Measurements from ENCODE around the gene SGCD. TPM values are rescaled to one million over a fixed set of nuclear protein-coding genes. Genes with fewer than 3 reads are reported as not detected.

Gene SGCD
- total and polyA plus RNA-seq, 4 experiments from 2014 or later, result not detected

- H3K36me3 ChIP-seq (ENCODE audit: insufficient read depth, low read length), result no peaks in the 10 kb centered on the region
- H3K27ac ChIP-seq (ENCODE audit: low read depth, low read length), result no peak overlapping the region
- Mint-ChIP-seq H3K27ac (no peak overlapping the region), H3K27me3 (peaks cover 11 to 16% of the 10 kb centered on the region in 2 donors), H3K36me3 (no peaks in the 10 kb centered on the region), H3K4me3 (no peak overlapping the region), H3K9me3 (no peaks in the 10 kb centered on the region), H3K4me1 (no peaks in the 10 kb centered on the region)
- DNase-seq, result no peak
- H3K27me3 ChIP-seq (ENCODE audit: insufficient read depth, low read length), result no peaks in the 10 kb centered on the region
- no peak overlapping the region for H3K4me3 ChIP-seq (ENCODE audit: low read length in 2 of 2)
- ChIA-PET CTCF (ENCODE audit: partially characterized antibody) (no interaction called here), POLR2A (ENCODE audit: partially characterized antibody) (no interaction called here)
- H3K4me1 ChIP-seq (ENCODE audit: insufficient read depth, low read length), result no peaks in the 10 kb centered on the region
- no peaks in the 10 kb centered on the region for H3K9me3 ChIP-seq (ENCODE audit: control insufficient read depth in 1 of 2, low read length in 2 of 2)
- intact Hi-C loops (cut with micrococcal nuclease), result no loop called here
Measured at GRCh38 chr5:156704139-156704538, 377.2 kb downstream of the SGCD start.

DNA sequence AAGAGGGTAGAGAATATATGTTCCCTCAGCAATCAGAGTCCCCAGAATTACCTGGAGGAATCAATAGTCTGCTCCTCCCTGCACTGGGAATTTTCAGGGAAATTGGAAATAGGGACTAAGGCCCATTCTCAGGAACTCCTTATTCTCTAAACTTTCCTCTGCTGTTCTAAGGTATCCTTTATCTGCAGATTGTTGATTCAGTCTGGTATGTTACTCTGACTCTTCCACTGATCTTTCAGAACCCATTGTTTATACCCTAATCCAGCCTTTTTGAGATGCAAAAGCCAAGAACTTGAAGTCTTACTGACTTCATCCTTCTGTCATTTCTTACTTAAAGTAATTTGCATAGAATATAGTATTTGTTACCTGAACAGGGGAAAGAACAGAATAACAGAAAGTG is 379.7 kb downstream of the SGCD start:
- H3K27ac Mint-ChIP-seq, result no peak overlapping the region
- H3K4me1 Mint-ChIP-seq, result no peaks in the 10 kb centered on the region
- no peaks in the 10 kb centered on the region for H3K27me3 ChIP-seq (ENCODE audit: insufficient read depth, low read length)
- no peak overlapping the region for H3K4me3 ChIP-seq (ENCODE audit: low read length in 2 of 2)
- ChIA-PET POLR2A (ENCODE audit: partially characterized antibody) (no interaction called here), CTCF (ENCODE audit: partially characterized antibody) (no interaction called here)
- H3K27ac ChIP-seq (ENCODE audit: low read depth, low read length), result no peak overlapping the region
- H3K36me3 ChIP-seq (ENCODE audit: insufficient read depth, low read length), result no peaks in the 10 kb centered on the region
- no peaks in the 10 kb centered on the region for H3K9me3 ChIP-seq (ENCODE audit: control insufficient read depth in 1 of 2, low read length in 2 of 2)
- DNase-seq, result no peak
- no peaks in the 10 kb centered on the region for H3K36me3 Mint-ChIP-seq
- H3K9me3 Mint-ChIP-seq, result no peaks in the 10 kb centered on the region
- no peak overlapping the region for H3K4me3 Mint-ChIP-seq
- intact Hi-C loops (cut with micrococcal nuclease), result no loop called here
- peaks cover 9 to 24% of the 10 kb centered on the region in 2 donors for H3K27me3 Mint-ChIP-seq
- no peaks in the 10 kb centered on the region for H3K4me1 ChIP-seq (ENCODE audit: insufficient read depth, low read length)

- DNase-seq, result no peak
- H3K36me3 Mint-ChIP-seq, result no peaks in the 10 kb centered on the region
- H3K4me3 Mint-ChIP-seq, result no peak overlapping the region
- H3K9me3 ChIP-seq (ENCODE audit: control insufficient read depth in 1 of 2, low read length in 2 of 2), result no peaks in the 10 kb centered on the region
- no peaks in the 10 kb centered on the region for H3K27me3 ChIP-seq (ENCODE audit: insufficient read depth, low read length)
- ChIA-PET CTCF (ENCODE audit: partially characterized antibody) (no interaction called here), POLR2A (ENCODE audit: partially characterized antibody) (no interaction called here)
- no peaks in the 10 kb centered on the region for H3K36me3 ChIP-seq (ENCODE audit: insufficient read depth, low read length)
- H3K4me1 ChIP-seq (ENCODE audit: insufficient read depth, low read length), result no peaks in the 10 kb centered on the region
- no peak overlapping the region for H3K4me3 ChIP-seq (ENCODE audit: low read length in 2 of 2)
- intact Hi-C loops (cut with micrococcal nuclease), result no loop called here
- no peak overlapping the region for H3K27ac Mint-ChIP-seq
- no peaks in the 10 kb centered on the region for H3K4me1 Mint-ChIP-seq
- H3K9me3 Mint-ChIP-seq, result no peaks in the 10 kb centered on the region
- peaks cover 12 to 29% of the 10 kb centered on the region in 2 donors for H3K27me3 Mint-ChIP-seq
- no peak overlapping the region for H3K27ac ChIP-seq (ENCODE audit: low read depth, low read length)
Measured at GRCh38 chr5:156707750-156708149, 380.8 kb downstream of the SGCD start.

DNA sequence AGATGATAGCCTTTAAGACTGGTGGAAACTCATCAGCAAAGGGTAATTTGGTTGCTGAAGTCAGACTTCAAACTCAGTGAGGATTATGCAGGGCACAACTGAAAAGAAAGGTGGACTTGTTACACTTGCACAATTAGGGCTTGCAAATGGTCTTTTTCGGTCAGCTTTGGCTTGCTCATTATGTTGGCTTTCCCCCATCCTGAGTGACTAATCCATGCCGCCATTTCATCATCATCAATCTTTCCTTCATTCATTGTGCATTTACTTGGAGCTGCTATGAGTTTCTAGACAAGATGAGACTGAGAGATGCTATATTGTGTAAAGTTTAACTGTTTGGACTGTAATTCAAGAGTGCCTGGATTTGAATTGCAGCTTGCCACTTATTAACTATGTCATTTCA is 388.3 kb downstream of the SGCD start:
- H3K27me3 ChIP-seq (ENCODE audit: insufficient read depth, low read length), result no peaks in the 10 kb centered on the region
- no peaks in the 10 kb centered on the region for H3K36me3 ChIP-seq (ENCODE audit: insufficient read depth, low read length)
- H3K9me3 ChIP-seq (ENCODE audit: control insufficient read depth in 1 of 2, low read length in 2 of 2), result no peaks in the 10 kb centered on the region
- Mint-ChIP-seq H3K27me3 (peaks cover 3 to 20% of the 10 kb centered on the region in 2 donors), H3K9me3 (no peaks in the 10 kb centered on the region), H3K4me3 (no peak overlapping the region), H3K27ac (no peak overlapping the region), H3K4me1 (no peaks in the 10 kb centered on the region), H3K36me3 (no peaks in the 10 kb centered on the region)
- no peaks in the 10 kb centered on the region for H3K4me1 ChIP-seq (ENCODE audit: insufficient read depth, low read length)
- POLR2A ChIA-PET (ENCODE audit: partially characterized antibody), result no interaction called here
- CTCF ChIA-PET (ENCODE audit: partially characterized antibody), result no interaction called here
- H3K27ac ChIP-seq (ENCODE audit: low read depth, low read length), result no peak overlapping the region
- DNase-seq, result no peak
- no peak overlapping the region for H3K4me3 ChIP-seq (ENCODE audit: low read length in 2 of 2)
- intact Hi-C loops (cut with micrococcal nuclease), result no loop called here

DNA sequence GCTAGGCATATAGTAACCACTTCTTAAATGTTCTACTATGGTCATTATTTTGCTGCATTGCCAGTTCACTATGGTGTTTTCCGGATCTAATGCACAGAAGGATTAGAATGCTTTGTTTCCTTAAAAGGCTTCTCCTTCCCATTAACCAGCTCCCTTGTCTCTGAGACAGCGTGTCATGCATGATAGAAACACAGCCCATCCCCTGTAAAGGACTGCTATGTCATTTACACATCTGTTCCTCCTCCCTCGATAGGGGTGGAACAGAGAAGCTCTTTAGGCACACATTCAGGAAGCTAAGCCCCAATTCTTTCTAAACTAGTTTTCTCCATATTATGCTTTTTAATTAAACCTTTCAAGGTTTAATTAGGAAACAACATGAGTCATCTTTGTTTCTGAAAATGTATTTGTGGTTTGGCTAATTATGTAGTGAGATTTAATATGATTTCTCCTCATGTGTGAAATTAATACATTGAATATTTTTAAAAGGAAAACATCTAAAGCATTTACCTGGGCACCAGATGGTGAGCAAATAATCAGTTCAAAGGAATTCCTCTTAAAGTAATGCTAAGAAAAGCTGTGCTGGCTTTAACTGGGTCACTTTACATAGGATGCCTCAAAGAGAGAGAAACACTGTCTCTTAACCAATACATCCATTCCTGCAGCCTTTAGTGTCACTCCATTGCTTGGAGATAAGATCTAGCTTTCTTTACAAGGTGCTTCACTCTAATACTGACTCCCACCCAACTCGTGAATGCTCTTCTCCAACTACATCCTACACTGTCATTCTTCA is 389.8 kb downstream of the SGCD start:
- Histone ChIP-seq H3K36me3 (ENCODE audit: insufficient read depth, low read length) (no peaks in the 10 kb centered on the region), H3K4me3 (ENCODE audit: low read length in 2 of 2) (no peak overlapping the region), H3K4me1 (ENCODE audit: insufficient read depth, low read length) (no peaks in the 10 kb centered on the region), H3K9me3 (ENCODE audit: control insufficient read depth in 1 of 2, low read length in 2 of 2) (no peaks in the 10 kb centered on the region), H3K27me3 (ENCODE audit: insufficient read depth, low read length) (no peaks in the 10 kb centered on the region), H3K27ac (ENCODE audit: low read depth, low read length) (no peak overlapping the region)
- intact Hi-C loops (cut with micrococcal nuclease), result no loop called here
- no peak overlapping the region for H3K27ac Mint-ChIP-seq
- ChIA-PET POLR2A (ENCODE audit: partially characterized antibody) (no interaction called here), CTCF (ENCODE audit: partially characterized antibody) (no interaction called here)
- no peak for DNase-seq
- peaks cover 3 to 16% of the 10 kb centered on the region in 2 donors for H3K27me3 Mint-ChIP-seq
- H3K4me1 Mint-ChIP-seq, result no peaks in the 10 kb centered on the region
- H3K9me3 Mint-ChIP-seq, result no peaks in the 10 kb centered on the region
- no peak overlapping the region for H3K4me3 Mint-ChIP-seq
- no peaks in the 10 kb centered on the region for H3K36me3 Mint-ChIP-seq

GRCh38 chr5:156718985-156719384 is 392.0 kb downstream of the SGCD start:
- no peaks in the 10 kb centered on the region for H3K4me1 Mint-ChIP-seq
- CTCF ChIA-PET (ENCODE audit: partially characterized antibody), result no interaction called here
- H3K9me3 Mint-ChIP-seq, result no peaks in the 10 kb centered on the region

GRCh38 chr5:156722358-156722757 is 395.4 kb downstream of the SGCD start:
- H3K27ac Mint-ChIP-seq, result no peak overlapping the region
- POLR2A ChIA-PET (ENCODE audit: partially characterized antibody), result no interaction called here
- no peaks in the 10 kb centered on the region for H3K36me3 Mint-ChIP-seq
- no peak overlapping the region for H3K27ac ChIP-seq (ENCODE audit: low read depth, low read length)
- peaks cover 4 to 8% of the 10 kb centered on the region in 2 donors for H3K27me3 Mint-ChIP-seq
- H3K9me3 ChIP-seq (ENCODE audit: control insufficient read depth in 1 of 2, low read length in 2 of 2), result no peaks in the 10 kb centered on the region
- no peaks in the 10 kb centered on the region for H3K27me3 ChIP-seq (ENCODE audit: insufficient read depth, low read length)
- intact Hi-C loops (cut with micrococcal nuclease), result no loop called here
- DNase-seq, result no peak
- no peak overlapping the region for H3K4me3 Mint-ChIP-seq
- CTCF ChIA-PET (ENCODE audit: partially characterized antibody), result no interaction called here
- H3K36me3 ChIP-seq (ENCODE audit: insufficient read depth, low read length), result no peaks in the 10 kb centered on the region
- H3K4me1 ChIP-seq (ENCODE audit: insufficient read depth, low read length), result no peaks in the 10 kb centered on the region
- H3K4me1 Mint-ChIP-seq, result no peaks in the 10 kb centered on the region
- H3K4me3 ChIP-seq (ENCODE audit: low read length in 2 of 2), result no peak overlapping the region
- peaks cover 0 to 1% (median 0%) of the 10 kb centered on the region in 8 donors for H3K9me3 Mint-ChIP-seq

More at GRCh38 chr5:156718985-156719384, 392.0 kb downstream of the SGCD start:
- H3K27me3 Mint-ChIP-seq, result peaks cover 4 to 9% of the 10 kb centered on the region in 2 donors
- Histone ChIP-seq H3K27ac (ENCODE audit: low read depth, low read length) (no peak overlapping the region), H3K27me3 (ENCODE audit: insufficient read depth, low read length) (no peaks in the 10 kb centered on the region), H3K4me1 (ENCODE audit: insufficient read depth, low read length) (no peaks in the 10 kb centered on the region), H3K36me3 (ENCODE audit: insufficient read depth, low read length) (no peaks in the 10 kb centered on the region), H3K4me3 (ENCODE audit: low read length in 2 of 2) (no peak overlapping the region), H3K9me3 (ENCODE audit: control insufficient read depth in 1 of 2, low read length in 2 of 2) (no peaks in the 10 kb centered on the region)
- POLR2A ChIA-PET (ENCODE audit: partially characterized antibody), result no interaction called here
- H3K36me3 Mint-ChIP-seq, result no peaks in the 10 kb centered on the region
- H3K27ac Mint-ChIP-seq, result no peak overlapping the region
- no peak overlapping the region for H3K4me3 Mint-ChIP-seq
- DNase-seq, result no peak
- intact Hi-C loops (cut with micrococcal nuclease), result no loop called here

Measured in CD4-positive, alpha-beta memory T cell (primary cell).